HEK293T (cell line): ENCODE measurements around the gene CTSW.

Experiments used
- BHLHE40 ChIP-seq: fragments of 450-650 bp; IDR thresholded peaks from 2 replicates; pipeline ENCODE4 v1.6.1; 2016; ENCODE audit warnings: mild to moderate bottlenecking, moderate library complexity, borderline replicate concordance
- FOXK2 ChIP-seq: fragments of 450-650 bp; IDR thresholded peaks from 2 replicates; pipeline ENCODE4 v1.6.1; 2016; ENCODE audit warnings: mild to moderate bottlenecking
- L3MBTL2 ChIP-seq: fragments of 450-650 bp; conservative IDR thresholded peaks from 2 replicates; pipeline ENCODE4 v1.6.1; 2016; ENCODE audit warnings: mild to moderate bottlenecking

DNA sequence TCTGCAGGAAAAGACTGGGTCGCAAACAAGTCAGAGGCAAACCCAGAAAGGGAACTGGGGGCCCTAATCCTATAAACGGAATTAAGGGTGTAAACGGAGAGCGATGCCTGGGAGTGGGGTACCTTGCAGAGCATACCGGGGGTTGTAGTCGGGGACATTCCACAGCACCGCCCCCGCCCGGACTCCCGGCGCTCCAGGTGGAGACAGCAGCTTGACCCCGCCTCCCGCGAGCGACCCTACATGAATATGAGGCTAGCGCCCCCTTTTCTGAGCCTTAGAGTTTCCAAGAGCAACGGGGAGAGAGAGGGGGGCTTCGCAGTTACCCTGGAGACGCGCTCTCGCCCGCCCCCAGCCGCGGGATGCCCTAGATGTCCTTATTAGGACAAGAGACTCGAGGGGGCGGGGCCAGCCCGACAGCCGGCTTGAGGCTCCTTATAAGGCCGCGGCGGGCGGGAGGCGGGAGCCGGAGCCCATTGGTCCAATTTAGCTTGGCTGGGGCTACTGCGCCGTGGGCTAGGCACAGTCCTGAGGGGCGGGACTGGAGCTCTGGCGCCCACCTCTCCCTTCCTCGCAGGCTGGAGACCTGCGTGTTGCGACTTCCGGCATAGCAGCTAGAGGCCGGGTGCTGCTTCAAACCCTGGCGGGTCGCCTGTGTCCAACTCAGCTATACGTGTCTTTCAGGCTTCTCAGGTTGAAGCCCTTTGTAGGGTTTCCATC is 20.4 kb upstream of the CTSW start:
- TF ChIP-seq FOXK2 (no peak), L3MBTL2 (no peak), BHLHE40 (no peak)
